Activated T-cell treated with anti-CD3 and anti-CD28 coated beads, Interleukin-2, amount 50 U/mL, for 24 hours (primary cell): ENCODE data around the gene AKAP8L.
A peak's percentile ranks its signal among the peaks of the same experiment; 100 is the strongest.

Experiments used
- DNase-seq: peaks from one replicate; pipeline ENCODE4 v3.0.0-alpha.2; 2020
- H3K27ac Mint-ChIP-seq: 2 replicates; pipeline ENCODE4 v1.8.0; 2020; ENCODE audit warnings: mild to moderate bottlenecking, mixed read lengths
- H3K27me3 Mint-ChIP-seq: 2 replicates; pipeline ENCODE4 v1.8.0; 2020; ENCODE audit warnings: mixed read lengths
- H3K36me3 Mint-ChIP-seq: 2 replicates; pipeline ENCODE4 v1.8.0; 2020; ENCODE audit warnings: low read depth, mixed read lengths
- H3K4me1 Mint-ChIP-seq: 2 replicates; pipeline ENCODE4 v1.8.0; 2020; ENCODE audit warnings: low read depth, mixed read lengths
- H3K4me3 Mint-ChIP-seq: 2 replicates; pipeline ENCODE4 v1.8.0; 2020; ENCODE audit warnings: mild to moderate bottlenecking, moderate library complexity, mixed read lengths
- H3K9me3 Mint-ChIP-seq: 2 replicates; pipeline ENCODE4 v1.8.0; 2020; ENCODE audit warnings: mixed read lengths

The AKAP8L gene

GRCh38 chr19:15418579-15419412 is at the start of gene AKAP8L:
AKAP8L (minus strand) TSS chr19:15418988; CDS start chr19:15418923, 65 bp downstream.
- Mint-ChIP-seq H3K27me3 (no peaks in the 10 kb centered on the region), H3K27ac (peak within 1 kb of the TSS; percentile 99), H3K4me3 (peak within 1 kb of the TSS; percentile 98), H3K4me1 (peaks cover 46% of the 10 kb centered on the region), H3K36me3 (peaks cover 76% of the 10 kb centered on the region), H3K9me3 (no peaks in the 10 kb centered on the region)
- DNase-seq, result peak; percentile 97

GRCh38 chr19:15467734-15468214 is 49.0 kb upstream of the AKAP8L start:
- peak overlapping the region; percentile 18 for H3K4me3 Mint-ChIP-seq
- peak overlapping the region; percentile 95 for H3K27ac Mint-ChIP-seq
- peaks cover 20% of the 10 kb centered on the region for H3K36me3 Mint-ChIP-seq
- no peaks in the 10 kb centered on the region for H3K9me3 Mint-ChIP-seq
- DNase-seq, result no peak
- H3K4me1 Mint-ChIP-seq, result peaks cover 56% of the 10 kb centered on the region
- no peaks in the 10 kb centered on the region for H3K27me3 Mint-ChIP-seq

GRCh38 chr19:15466851-15467733 is 48.3 kb upstream of the AKAP8L start:
- Mint-ChIP-seq H3K4me1 (peaks cover 59% of the 10 kb centered on the region), H3K27me3 (no peaks in the 10 kb centered on the region), H3K36me3 (peaks cover 25% of the 10 kb centered on the region), H3K4me3 (peak overlapping the region; percentile 53), H3K9me3 (no peaks in the 10 kb centered on the region), H3K27ac (peak overlapping the region; percentile 95)
- DNase-seq, result peak; percentile 64

GRCh38 chr19:15464394-15465385 is 45.9 kb upstream of the AKAP8L start, which contains the start of gene RASAL3:
RASAL3 (minus strand) TSS chr19:15464544; CDS start chr19:15464358, 186 bp downstream.
- no peaks in the 10 kb centered on the region for H3K27me3 Mint-ChIP-seq
- H3K9me3 Mint-ChIP-seq, result no peaks in the 10 kb centered on the region
- peak within 1 kb of the TSS; percentile 93 for H3K27ac Mint-ChIP-seq
- DNase-seq, result peak; percentile 77
- H3K4me1 Mint-ChIP-seq, result peaks cover 66% of the 10 kb centered on the region
- peaks cover 49% of the 10 kb centered on the region for H3K36me3 Mint-ChIP-seq
- peak within 1 kb of the TSS; percentile 93 for H3K4me3 Mint-ChIP-seq

GRCh38 chr19:15463861-15464371 is 45.1 kb upstream of the AKAP8L start:
- no peaks in the 10 kb centered on the region for H3K27me3 Mint-ChIP-seq
- H3K36me3 Mint-ChIP-seq, result peaks cover 55% of the 10 kb centered on the region
- H3K9me3 Mint-ChIP-seq, result no peaks in the 10 kb centered on the region
- H3K27ac Mint-ChIP-seq, result peak overlapping the region; percentile 93
- DNase-seq, result peak; percentile 83
- peaks cover 60% of the 10 kb centered on the region for H3K4me1 Mint-ChIP-seq
- peak overlapping the region; percentile 93 for H3K4me3 Mint-ChIP-seq

- no peaks in the 10 kb centered on the region for H3K27me3 Mint-ChIP-seq
- H3K27ac Mint-ChIP-seq, result peak overlapping the region; percentile 93
- DNase-seq, result no peak
- peaks cover 63% of the 10 kb centered on the region for H3K36me3 Mint-ChIP-seq
- peaks cover 40% of the 10 kb centered on the region for H3K4me1 Mint-ChIP-seq
- peak overlapping the region; percentile 93 for H3K4me3 Mint-ChIP-seq
- H3K9me3 Mint-ChIP-seq, result no peaks in the 10 kb centered on the region
These were observed 42.9 kb upstream of the AKAP8L start for GRCh38 chr19:15461694-15462093.

GRCh38 chr19:15457701-15458484 is 39.1 kb upstream of the AKAP8L start:
- Mint-ChIP-seq H3K4me3 (no peak overlapping the region), H3K36me3 (peaks cover 84% of the 10 kb centered on the region), H3K27me3 (no peaks in the 10 kb centered on the region), H3K27ac (no peak overlapping the region), H3K4me1 (peaks cover 31% of the 10 kb centered on the region), H3K9me3 (no peaks in the 10 kb centered on the region)
- DNase-seq, result no peak

- Mint-ChIP-seq H3K4me1 (peaks cover 24% of the 10 kb centered on the region), H3K27me3 (no peaks in the 10 kb centered on the region), H3K27ac (no peak overlapping the region)
These were observed 38.3 kb upstream of the AKAP8L start for GRCh38 chr19:15456871-15457700.

GRCh38 chr19:15456441-15456840 is 37.7 kb upstream of the AKAP8L start:
- Mint-ChIP-seq H3K27ac (peak overlapping the region; percentile 37), H3K4me3 (no peak overlapping the region), H3K9me3 (no peaks in the 10 kb centered on the region), H3K36me3 (peaks cover 84% of the 10 kb centered on the region), H3K4me1 (peaks cover 17% of the 10 kb centered on the region), H3K27me3 (no peaks in the 10 kb centered on the region)
- no peak for DNase-seq

More at GRCh38 chr19:15456871-15457700, 38.3 kb upstream of the AKAP8L start:
- Mint-ChIP-seq H3K9me3 (no peaks in the 10 kb centered on the region), H3K36me3 (peaks cover 84% of the 10 kb centered on the region), H3K4me3 (no peak overlapping the region)
- DNase-seq, result no peak

- peaks cover 21% of the 10 kb centered on the region for H3K4me1 Mint-ChIP-seq
- H3K36me3 Mint-ChIP-seq, result peaks cover 84% of the 10 kb centered on the region
- DNase-seq, result no peak
- peak overlapping the region; percentile 37 for H3K27ac Mint-ChIP-seq
- no peaks in the 10 kb centered on the region for H3K27me3 Mint-ChIP-seq
- no peak overlapping the region for H3K4me3 Mint-ChIP-seq
- H3K9me3 Mint-ChIP-seq, result no peaks in the 10 kb centered on the region
These were observed 37.2 kb upstream of the AKAP8L start for GRCh38 chr19:15455996-15456395.

- no peaks in the 10 kb centered on the region for H3K27me3 Mint-ChIP-seq
- no peak overlapping the region for H3K4me3 Mint-ChIP-seq
- H3K9me3 Mint-ChIP-seq, result peaks cover 2% of the 10 kb centered on the region
- peaks cover 25% of the 10 kb centered on the region for H3K4me1 Mint-ChIP-seq
- peak overlapping the region; percentile 81 for H3K27ac Mint-ChIP-seq
- DNase-seq, result no peak
- H3K36me3 Mint-ChIP-seq, result peaks cover 74% of the 10 kb centered on the region
These were observed 35.4 kb upstream of the AKAP8L start for GRCh38 chr19:15453906-15454860.
